Melanocyte of skin (primary cell): ENCODE data around the gene PLD2. TPM values are rescaled to one million over a fixed set of nuclear protein-coding genes. Genes with fewer than 3 reads are reported as not detected.

Source experiments
- total RNA-seq, 2 donors: library from RNA; depleted of rRNA; stranded (reverse); fragments of >200 nt; gene quantifications; 2 replicates each; pipeline ENCODE4 v1.2.3, GENCODE V29; 2012

PLD2 gene, protein sequence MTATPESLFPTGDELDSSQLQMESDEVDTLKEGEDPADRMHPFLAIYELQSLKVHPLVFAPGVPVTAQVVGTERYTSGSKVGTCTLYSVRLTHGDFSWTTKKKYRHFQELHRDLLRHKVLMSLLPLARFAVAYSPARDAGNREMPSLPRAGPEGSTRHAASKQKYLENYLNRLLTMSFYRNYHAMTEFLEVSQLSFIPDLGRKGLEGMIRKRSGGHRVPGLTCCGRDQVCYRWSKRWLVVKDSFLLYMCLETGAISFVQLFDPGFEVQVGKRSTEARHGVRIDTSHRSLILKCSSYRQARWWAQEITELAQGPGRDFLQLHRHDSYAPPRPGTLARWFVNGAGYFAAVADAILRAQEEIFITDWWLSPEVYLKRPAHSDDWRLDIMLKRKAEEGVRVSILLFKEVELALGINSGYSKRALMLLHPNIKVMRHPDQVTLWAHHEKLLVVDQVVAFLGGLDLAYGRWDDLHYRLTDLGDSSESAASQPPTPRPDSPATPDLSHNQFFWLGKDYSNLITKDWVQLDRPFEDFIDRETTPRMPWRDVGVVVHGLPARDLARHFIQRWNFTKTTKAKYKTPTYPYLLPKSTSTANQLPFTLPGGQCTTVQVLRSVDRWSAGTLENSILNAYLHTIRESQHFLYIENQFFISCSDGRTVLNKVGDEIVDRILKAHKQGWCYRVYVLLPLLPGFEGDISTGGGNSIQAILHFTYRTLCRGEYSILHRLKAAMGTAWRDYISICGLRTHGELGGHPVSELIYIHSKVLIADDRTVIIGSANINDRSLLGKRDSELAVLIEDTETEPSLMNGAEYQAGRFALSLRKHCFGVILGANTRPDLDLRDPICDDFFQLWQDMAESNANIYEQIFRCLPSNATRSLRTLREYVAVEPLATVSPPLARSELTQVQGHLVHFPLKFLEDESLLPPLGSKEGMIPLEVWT
- total RNA-seq = 10 to 100 TPM in 1 of 2 donors, 1 to 10 TPM in 1; 8.9 to 10.3 TPM

DNA sequence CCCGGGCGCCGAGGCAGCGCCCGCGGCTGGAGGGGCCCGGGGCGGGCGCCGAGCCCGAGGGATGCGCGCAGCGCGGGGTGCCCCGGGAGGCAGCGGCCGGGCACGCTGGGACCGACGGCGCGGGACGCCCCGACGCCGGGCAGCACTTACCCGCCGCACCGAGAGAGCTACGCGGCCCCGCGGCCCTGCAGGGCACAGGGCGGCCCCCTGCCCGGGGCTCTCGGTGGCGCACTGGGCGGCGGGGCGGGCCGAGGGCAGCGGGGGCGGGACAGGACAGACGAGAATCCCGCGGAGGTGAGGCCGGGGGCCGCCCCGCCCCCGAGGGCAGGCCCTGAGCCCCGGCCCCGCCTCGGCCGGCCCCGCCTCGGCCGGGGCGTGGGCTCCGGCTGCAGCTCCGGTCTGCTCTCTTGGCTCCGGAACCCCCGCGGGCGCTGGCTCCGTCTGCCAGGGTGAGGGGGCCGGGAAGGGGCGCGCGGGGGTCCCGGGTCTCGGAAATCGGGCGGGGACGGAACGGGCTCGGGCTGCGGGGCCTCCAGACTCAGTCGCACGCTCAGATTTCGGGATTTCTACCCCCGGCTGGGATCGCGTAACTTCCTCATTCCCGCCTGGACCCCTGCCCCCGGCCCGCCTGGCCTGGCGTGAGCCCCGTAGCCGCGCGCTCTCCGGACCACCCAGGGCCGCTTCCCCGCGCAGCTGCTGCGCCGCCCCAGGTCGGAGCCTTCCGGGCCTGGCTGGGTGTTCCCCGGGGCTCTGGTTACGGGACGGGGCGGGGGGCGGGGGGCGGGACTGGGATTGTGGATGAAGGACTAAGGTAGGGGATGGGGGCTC, at the start of gene PLD2:
TSS of gene PLD2 (plus strand) at position 376 of the 828 bp plus-strand sequence. CDS start 621 bp downstream, outside the sequence.

GRCh38 chr17:4771519-4772234, 35.3 kb upstream of the PLD2 start, which contains the start of gene TM4SF5:
TM4SF5 (plus strand) TSS chr17:4771886; CDS start chr17:4771923, 37 bp downstream.

DNA sequence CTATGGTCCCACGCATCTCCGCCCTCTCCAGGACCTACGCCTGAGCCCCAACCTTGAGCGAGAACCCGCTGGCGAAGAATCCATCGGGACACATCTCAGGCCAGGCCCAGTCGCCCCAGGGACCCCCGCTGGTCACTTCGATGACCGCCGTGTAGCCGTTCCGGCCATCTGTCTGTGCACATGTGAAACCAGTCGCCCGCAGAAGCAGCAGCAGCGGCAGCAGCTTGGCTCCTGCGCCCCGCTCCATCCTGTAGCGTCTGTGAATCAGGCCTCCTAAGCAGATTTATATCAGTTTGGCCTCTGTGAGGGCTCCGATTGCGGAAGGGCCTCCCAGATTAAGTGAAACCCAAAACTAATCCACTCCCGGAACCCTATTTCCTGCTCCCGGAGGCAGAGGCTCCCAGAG, 20.8 kb upstream of the PLD2 start, which contains the start of gene VMO1:
TSS of gene VMO1 (minus strand) at position 259 of the 406 bp plus-strand sequence. CDS start at position 247, 12 bp downstream.

GRCh38 chr17:4788807-4789700, 17.9 kb upstream of the PLD2 start, which contains the start of gene GLTPD2:
GLTPD2 (plus strand) TSS chr17:4788964; CDS start chr17:4789012, 48 bp downstream.

GRCh38 chr17:4802228-4802627, 4.7 kb upstream of the PLD2 start, which contains the start of gene C17orf114:
C17orf114 (minus strand) TSS chr17:4802328.

GRCh38 chr17:4833178-4833940, 26.4 kb downstream of the PLD2 start, which contains the start of gene MINK1:
MINK1 (plus strand) TSS chr17:4833340; CDS start chr17:4833584, 244 bp downstream.

Other genes starting within 250 kb of the PLD2 start
- not detected for gene GGT6, start 246.6 kb upstream of the PLD2 start, total RNA-seq
- not detected for gene SMTNL2, start 222.6 kb upstream of the PLD2 start, total RNA-seq
- not detected for gene ALOX15, start 165.5 kb upstream of the PLD2 start, total RNA-seq
- 10 to 100 TPM; 24.4 to 31.6 TPM for gene PELP1, start 103.0 kb upstream of the PLD2 start, total RNA-seq
- gene ARRB2, start 96.5 kb upstream of the PLD2 start, total RNA-seq = 1 to 10 TPM; 8.3 to 9.7 TPM
- gene MED11, start 75.7 kb upstream of the PLD2 start, total RNA-seq = 10 to 100 TPM; 17.0 to 18.2 TPM
- gene ZMYND15, start 67.3 kb upstream of the PLD2 start, total RNA-seq = under 1 TPM; under 0.01 to 0.69 TPM
- 1 to 10 TPM; 1.7 to 6.5 TPM for gene CXCL16, start 67.2 kb upstream of the PLD2 start, total RNA-seq
- not detected for gene TM4SF5, start 35.3 kb upstream of the PLD2 start, total RNA-seq
- gene VMO1, start 20.8 kb upstream of the PLD2 start, total RNA-seq = not detected
- gene GLTPD2, start 18.2 kb upstream of the PLD2 start, total RNA-seq = not detected
- 100 to 1,000 TPM; 137 to 165 TPM for gene PSMB6, start 11.0 kb upstream of the PLD2 start, total RNA-seq
- 10 to 100 TPM; 37.6 to 40.6 TPM for gene MINK1, start 26.2 kb downstream of the PLD2 start, total RNA-seq
- under 1 TPM in 1 of 2 donors, not detected in 1; 0.69 TPM for gene C17orf107, start 92.4 kb downstream of the PLD2 start, total RNA-seq
- under 1 TPM in 1 of 2 donors, not detected in 1; 0.69 TPM for gene CHRNE, start 95.9 kb downstream of the PLD2 start, total RNA-seq
- gene GP1BA, start 125.1 kb downstream of the PLD2 start, total RNA-seq = not detected
- 100 to 1,000 TPM in 1 of 2 donors, 10 to 100 TPM in 1; 92.9 to 111 TPM for gene SLC25A11, start 132.9 kb downstream of the PLD2 start, total RNA-seq
- 10 to 100 TPM; 32.0 to 42.0 TPM for gene RNF167, start 133.1 kb downstream of the PLD2 start, total RNA-seq
- 100 to 1,000 TPM; 444 to 707 TPM for gene PFN1, start 141.4 kb downstream of the PLD2 start, total RNA-seq
- gene ENO3, start 144.0 kb downstream of the PLD2 start, total RNA-seq = 1 to 10 TPM; 2.7 to 5.5 TPM
- gene SPAG7, start 160.7 kb downstream of the PLD2 start, total RNA-seq = 10 to 100 TPM; 22.4 to 30.0 TPM
- 10 to 100 TPM in 1 of 2 donors, 1 to 10 TPM in 1; 9.0 to 20.0 TPM for gene CAMTA2, start 180.5 kb downstream of the PLD2 start, total RNA-seq
- gene INCA1, start 190.4 kb downstream of the PLD2 start, total RNA-seq = under 1 TPM; under 0.01 to 0.69 TPM
- gene KIF1C, start 190.8 kb downstream of the PLD2 start, total RNA-seq = 10 to 100 TPM; 25.1 to 29.6 TPM
- gene SLC52A1, start 228.3 kb downstream of the PLD2 start, total RNA-seq = not detected